GM19035 (cell line): ENCODE results near the gene EPHB1.
"Not testable (repeated sequence)": the region's sequence is repeated elsewhere in the genome, so short reads cannot be mapped to it uniquely, and the experiment has no call there.

ENCODE experiments used
- ATAC-seq: cut with Tn5 transposase; IDR thresholded peaks from one replicate; pipeline ENCODE4 v1.9.1; 2021; ENCODE audit not compliant: unreplicated experiment

The EPHB1 gene

GRCh38 chr3:135034291-135034768, 239.3 kb downstream of the EPHB1 start:
- ATAC-seq, result no peak

GRCh38 chr3:135034891-135035440, 239.9 kb downstream of the EPHB1 start:
- ATAC-seq, result no peak

DNA sequence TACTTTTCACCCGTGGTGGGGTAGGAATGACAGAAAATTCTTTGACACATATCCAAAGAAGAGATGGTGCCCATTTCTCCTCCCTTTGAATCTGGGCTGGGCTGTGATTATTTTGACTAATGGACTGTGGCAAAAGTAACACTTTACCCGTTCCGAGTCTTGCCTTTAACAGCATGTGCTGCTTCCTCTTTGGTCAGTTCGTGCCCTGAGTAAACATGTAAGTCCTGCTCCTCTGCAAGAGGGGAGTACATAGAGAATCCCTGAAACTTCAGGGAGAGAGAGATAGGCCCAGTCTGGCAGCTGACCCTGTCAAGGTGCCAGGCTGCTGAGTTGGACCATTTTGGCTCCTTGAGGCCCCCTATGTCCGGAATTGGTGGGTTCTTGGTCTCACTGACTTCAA, 243.1 kb downstream of the EPHB1 start:
- ATAC-seq, result no peak

DNA sequence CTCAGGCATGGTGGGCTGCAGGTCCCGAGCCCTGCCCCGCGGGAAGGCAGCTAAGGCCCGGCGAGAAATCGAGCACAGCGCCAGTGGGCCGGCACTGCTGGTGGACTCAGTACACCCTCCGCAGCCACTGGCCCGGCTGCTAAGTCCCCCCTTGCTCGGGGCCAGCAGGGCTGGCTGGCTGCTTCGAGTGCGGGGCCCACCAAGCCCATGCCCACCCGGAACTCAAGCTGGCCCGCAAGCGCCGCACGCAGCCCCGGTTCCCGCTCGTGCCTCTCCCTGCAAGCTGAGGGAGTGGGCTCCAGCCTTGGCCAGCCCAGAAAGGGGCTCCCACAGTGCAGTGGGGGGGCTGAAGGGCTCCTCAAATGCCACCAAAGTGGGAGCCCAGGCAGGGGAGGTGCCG, 244.5 kb downstream of the EPHB1 start:
- not testable (repeated sequence) for ATAC-seq

- no peak for ATAC-seq
These were observed 245.5 kb downstream of the EPHB1 start for GRCh38 chr3:135040321-135041240.

- ATAC-seq, result no peak
These were observed 246.5 kb downstream of the EPHB1 start for GRCh38 chr3:135041601-135042000.

- ATAC-seq, result no peak
These were observed 252.0 kb downstream of the EPHB1 start for GRCh38 chr3:135047061-135047460.

DNA sequence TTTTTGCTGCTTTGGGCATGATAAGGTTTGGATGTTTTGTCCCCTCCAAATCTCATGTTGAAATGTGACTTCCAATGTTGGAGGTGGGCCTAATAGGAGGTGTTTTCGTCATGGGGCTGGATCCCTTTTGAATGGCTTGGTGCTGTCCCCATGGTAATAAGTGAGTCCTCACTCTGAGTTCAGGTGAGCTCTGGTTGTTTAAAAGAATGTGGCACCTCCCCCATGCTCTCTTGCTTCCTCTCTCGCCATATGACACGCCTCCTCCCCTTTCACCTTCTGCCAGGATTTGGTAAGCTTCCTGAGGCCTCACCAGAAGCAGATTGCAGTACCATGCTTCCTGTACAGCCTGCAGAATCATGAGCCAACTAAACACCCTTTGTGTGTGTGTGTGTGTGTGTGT, 255.5 kb downstream of the EPHB1 start:
- ATAC-seq, result no peak

DNA sequence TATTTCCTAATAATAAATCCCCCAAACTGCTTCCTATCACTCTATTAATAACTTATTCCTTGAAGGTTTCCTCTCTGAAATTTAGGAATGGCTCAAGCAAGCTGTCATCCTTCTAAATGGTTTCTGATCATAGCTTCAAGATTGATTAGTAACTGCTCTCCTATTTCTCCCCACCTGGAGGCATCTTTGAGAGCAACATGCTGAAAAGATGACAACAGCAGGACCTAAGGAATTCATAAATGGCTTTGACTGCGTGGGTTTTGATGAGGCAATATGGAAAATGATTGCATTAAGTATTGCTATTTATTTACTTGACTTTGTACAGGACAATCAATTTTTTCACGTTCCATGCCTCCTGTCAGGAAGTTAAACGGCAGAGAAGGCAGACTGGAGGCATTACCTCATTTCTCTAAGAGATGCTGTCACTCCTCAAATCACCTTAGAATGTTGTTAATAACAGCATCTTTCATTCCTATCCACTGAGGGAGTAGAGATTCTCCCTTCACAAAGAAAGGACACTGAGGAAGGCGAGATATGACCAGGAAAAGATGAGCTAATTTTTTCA, 256.4 kb downstream of the EPHB1 start:
- ATAC-seq, result no peak

DNA sequence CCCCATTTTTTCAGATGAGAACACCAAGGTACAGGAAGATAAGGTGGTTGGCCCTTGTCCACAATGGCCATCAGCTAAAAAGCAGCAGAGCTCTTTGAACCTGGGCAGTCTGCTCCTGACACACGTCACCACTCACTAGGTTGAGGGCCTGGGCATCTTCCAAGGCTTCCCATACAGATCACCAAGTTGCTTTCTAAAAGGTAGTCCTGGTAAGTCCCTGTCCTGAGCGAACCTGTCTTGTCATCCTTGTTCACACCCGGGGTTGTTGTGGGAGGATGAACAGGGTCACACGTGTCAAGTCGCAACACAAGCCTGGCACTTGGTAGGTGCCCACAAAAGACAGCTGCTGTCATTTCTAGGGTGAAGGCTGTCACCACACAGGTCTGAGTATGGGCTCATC, 260.4 kb downstream of the EPHB1 start:
- no peak for ATAC-seq

DNA sequence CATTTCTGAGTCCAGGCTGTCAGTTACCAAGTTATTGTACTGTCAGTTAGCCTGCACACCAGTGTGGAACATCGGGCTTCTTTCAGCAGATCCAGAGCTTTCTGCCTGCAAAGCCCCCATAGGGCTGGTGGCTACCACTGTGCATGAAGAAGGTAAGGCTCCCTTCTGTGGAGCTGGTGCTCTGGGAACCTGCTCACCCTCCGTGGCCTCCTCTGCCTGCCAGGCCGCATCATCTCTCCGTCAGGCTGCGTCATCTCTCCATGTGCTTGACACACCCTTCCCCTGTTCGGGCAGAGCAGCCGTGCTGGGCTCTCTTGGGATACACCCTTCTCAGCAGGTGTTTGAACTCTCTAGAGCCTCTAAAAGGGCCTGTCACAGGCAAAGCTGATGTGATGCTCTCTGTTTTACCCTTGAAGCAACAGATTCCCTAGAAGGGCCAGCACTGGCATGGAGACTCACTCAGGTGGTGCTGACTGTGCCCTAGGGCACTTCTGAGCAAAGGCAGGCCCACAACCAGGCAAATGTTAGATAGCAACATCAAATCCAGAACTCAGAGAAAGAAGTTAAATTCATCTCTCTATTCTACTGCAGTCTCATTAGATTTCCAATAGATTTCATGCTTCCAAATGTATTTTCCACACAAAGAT, 261.1 kb downstream of the EPHB1 start:
- ATAC-seq, result no peak

DNA sequence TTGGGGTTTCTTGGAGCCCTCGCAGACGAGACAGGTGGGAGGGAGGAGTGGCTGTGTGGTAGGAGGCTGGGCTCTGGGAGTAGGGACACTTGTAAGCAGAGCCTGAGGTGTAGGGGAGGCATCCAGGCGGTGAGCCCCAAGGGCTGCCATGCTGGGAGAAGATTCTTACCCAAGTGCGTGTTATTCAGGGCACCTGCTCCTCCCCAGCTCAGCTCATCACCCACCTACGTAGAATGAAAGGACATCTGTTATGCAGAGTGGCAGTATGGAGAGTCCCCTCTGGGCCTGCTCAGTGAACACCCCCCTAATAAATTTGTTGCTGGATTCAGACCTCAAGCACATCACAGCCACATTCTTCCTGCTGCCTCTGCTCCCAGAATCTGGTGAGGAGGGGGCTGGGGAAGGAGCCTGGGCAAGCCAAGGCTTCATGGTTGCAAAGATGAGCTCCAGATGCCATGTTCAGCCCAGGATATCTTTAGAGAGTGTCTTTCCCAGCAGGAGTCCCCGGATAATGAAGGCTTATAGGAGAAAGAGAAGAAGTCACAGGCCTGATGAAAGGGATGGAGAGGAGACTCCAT, 261.8 kb downstream of the EPHB1 start:
- no peak for ATAC-seq

- no peak for ATAC-seq
These were observed 262.9 kb downstream of the EPHB1 start for GRCh38 chr3:135057996-135058395.

DNA sequence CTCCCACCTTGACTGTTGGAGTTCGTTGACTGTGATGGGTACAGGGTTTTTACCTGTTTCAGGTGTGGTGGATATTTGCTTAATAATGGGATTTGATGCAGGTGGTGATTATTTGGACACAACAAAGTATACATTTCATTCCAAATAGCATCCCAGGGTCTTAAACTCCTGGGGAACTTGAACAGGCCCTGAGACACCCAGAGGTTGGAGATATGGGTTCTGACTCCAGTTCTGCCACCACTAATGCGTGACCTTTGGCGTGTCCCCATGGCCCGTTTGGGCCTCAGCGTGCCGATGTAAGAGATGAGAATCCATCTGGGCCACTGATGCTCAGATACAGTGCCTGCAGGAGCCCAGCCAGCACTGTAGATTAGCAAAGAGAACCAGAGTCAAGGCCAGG, 264.5 kb downstream of the EPHB1 start:
- ATAC-seq, result no peak

GRCh38 chr3:135066844-135067727, 272.0 kb downstream of the EPHB1 start:
- not testable (repeated sequence) for ATAC-seq

GRCh38 chr3:135068011-135068410, 273.0 kb downstream of the EPHB1 start:
- ATAC-seq, result no peak

- ATAC-seq, result no peak
These were observed 274.3 kb downstream of the EPHB1 start for GRCh38 chr3:135069406-135069805.

DNA sequence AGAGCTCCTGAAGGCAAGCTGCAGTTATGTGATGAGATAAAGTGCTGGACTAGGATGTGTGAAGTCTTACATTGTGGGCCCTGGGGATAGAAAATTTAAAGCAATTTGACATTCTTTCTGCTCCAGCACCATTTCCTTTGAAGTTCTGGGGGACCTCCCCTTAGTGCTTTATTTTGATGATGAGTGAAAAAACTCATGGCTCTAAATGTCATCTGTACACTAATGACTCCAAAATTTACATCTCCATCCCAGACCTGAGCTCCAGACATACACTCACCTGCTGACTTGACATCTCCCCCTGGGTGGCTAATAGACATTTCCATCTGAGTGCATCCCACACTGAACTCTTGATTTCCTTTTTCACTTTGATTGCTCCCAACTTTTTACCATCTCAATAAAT, 276.4 kb downstream of the EPHB1 start:
- no peak for ATAC-seq

DNA sequence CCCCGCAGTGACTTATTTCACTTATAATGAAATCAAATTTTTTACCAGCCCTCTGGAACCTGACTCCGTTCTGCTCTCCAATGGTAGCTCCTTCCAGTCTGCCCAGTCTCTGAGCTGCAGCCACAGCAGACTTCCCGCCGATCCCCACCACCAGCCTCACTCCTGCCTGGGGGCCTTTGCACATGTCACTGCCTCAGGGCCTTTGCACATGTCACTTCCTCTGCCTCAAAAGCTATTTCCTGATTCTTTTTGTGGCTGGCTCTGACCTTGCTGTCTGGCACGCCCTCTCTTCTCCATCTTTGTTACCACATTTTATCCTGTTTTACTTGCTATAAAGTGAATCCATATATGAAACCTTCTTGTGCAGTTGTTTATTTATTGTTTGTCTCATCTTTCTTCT, 277.4 kb downstream of the EPHB1 start:
- ATAC-seq, result no peak

GRCh38 chr3:135075157-135075556, 280.1 kb downstream of the EPHB1 start:
- no peak for ATAC-seq
